Measurements from ENCODE around the gene ZNF516.

- TF ChIP-seq POLR2A (IDR thresholded peaks at IDR 0.05; ENCODE audit: low read depth, low read length) (no peak), CTCF (conservative IDR thresholded peaks at IDR 0.05; ENCODE audit: low read depth, low read length) (no peak), MAZ (IDR thresholded peaks at IDR 0.05; ENCODE audit: borderline replicate concordance, low read depth, low read length) (no peak), BHLHE40 (IDR thresholded peaks at IDR 0.05; ENCODE audit: low read depth, low read length) (no peak), RCOR1 (IDR thresholded peaks at IDR 0.05; ENCODE audit: insufficient replicate concordance, low read length) (no peak), RFX5 (IDR thresholded peaks at IDR 0.05; ENCODE audit: low read depth, low read length) (no peak)
Observed at GRCh38 chr18:76505614-76506013, 10.6 kb upstream of the ZNF516 start.
